ENCODE measurements around the gene GFRA1.

Gene GFRA1

DNA sequence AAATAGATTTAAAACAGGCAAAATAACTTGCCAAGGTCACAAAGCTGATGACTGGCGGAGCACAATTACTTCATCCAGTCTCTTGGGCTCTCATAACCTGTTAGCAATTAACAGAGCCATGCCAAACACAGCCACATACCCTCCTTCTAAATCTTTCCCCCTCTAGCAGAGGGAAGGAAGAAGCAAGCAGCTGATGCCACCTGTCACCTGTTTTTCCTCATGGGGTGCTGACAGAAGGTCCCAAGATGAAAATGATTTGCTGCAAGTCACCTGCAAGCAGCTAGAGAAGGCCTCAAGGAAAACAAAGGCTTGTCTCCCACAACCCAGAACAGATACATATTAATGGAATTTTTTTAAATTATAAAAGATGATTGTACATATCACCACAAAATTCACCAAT is 117.8 kb downstream of the GFRA1 start:
- no peaks in the 10 kb centered on the region for H3K79me2 ChIP-seq (ENCODE audit: insufficient read depth, low read length)
- no peak for TF ChIP-seq EZH2phosphoT487 (conservative IDR thresholded peaks at IDR 0.05; ENCODE audit: low read length)
- TF ChIP-seq, protein P1, sequence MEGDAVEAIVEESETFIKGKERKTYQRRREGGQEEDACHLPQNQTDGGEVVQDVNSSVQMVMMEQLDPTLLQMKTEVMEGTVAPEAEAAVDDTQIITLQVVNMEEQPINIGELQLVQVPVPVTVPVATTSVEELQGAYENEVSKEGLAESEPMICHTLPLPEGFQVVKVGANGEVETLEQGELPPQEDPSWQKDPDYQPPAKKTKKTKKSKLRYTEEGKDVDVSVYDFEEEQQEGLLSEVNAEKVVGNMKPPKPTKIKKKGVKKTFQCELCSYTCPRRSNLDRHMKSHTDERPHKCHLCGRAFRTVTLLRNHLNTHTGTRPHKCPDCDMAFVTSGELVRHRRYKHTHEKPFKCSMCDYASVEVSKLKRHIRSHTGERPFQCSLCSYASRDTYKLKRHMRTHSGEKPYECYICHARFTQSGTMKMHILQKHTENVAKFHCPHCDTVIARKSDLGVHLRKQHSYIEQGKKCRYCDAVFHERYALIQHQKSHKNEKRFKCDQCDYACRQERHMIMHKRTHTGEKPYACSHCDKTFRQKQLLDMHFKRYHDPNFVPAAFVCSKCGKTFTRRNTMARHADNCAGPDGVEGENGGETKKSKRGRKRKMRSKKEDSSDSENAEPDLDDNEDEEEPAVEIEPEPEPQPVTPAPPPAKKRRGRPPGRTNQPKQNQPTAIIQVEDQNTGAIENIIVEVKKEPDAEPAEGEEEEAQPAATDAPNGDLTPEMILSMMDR (IDR thresholded peaks at IDR 0.05; ENCODE audit: insufficient read depth, low read length, poor library complexity, severe bottlenecking), result no peak

DNA sequence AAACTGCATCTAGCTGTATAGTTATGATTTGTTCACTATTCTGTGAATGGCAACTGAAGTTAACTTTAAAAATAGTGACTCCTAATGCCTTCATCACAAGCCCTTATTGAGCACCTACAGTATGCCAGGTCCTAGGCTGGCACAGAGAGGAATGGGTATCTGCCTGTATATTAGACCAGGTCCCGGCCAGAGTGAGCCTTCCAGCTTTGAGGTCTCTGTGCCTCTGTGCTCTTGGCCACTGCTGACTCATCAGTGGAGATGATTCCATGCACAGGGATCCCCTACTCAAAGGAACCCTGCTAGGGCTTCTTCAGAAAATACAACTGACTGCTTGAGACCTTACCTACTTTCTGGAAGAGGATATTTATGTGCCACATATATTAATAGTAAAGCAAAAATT is 118.4 kb downstream of the GFRA1 start:
- H3K36me3 ChIP-seq (ENCODE audit: low read length), result no peaks in the 10 kb centered on the region
- H3K9ac ChIP-seq (ENCODE audit: low read length), result no peak overlapping the region
- H3K4me2 ChIP-seq (ENCODE audit: low read depth, low read length, poor library complexity, severe bottlenecking), result no peak overlapping the region
- no peak overlapping the region for H3K4me3 ChIP-seq (ENCODE audit: insufficient read depth, low read length, poor library complexity, severe bottlenecking)
- no peaks in the 10 kb centered on the region for H4K20me1 ChIP-seq (ENCODE audit: low read depth, low read length)
- no peaks in the 10 kb centered on the region for H3K27me3 ChIP-seq (ENCODE audit: low read length)
- no peaks in the 10 kb centered on the region for H3K9me3 ChIP-seq (ENCODE audit: insufficient read depth, low read length)
- no peak for TF ChIP-seq EZH2phosphoT487 (conservative IDR thresholded peaks at IDR 0.05; ENCODE audit: low read length)
- TF ChIP-seq, protein P1 (IDR thresholded peaks at IDR 0.05; ENCODE audit: insufficient read depth, low read length, poor library complexity, severe bottlenecking), result no peak
- H3K27ac ChIP-seq (ENCODE audit: low read depth, low read length), result no peak overlapping the region
- no peaks in the 10 kb centered on the region for H3K9me2 ChIP-seq (replicated peaks; ENCODE audit: insufficient read depth, low read length)
- no peaks in the 10 kb centered on the region for H3F3A ChIP-seq (ENCODE audit: insufficient read depth)
- no peak overlapping the region for H2AFZ ChIP-seq (ENCODE audit: low read depth, low read length, severe bottlenecking)
- H3K79me2 ChIP-seq (ENCODE audit: insufficient read depth, low read length), result no peaks in the 10 kb centered on the region

More for the DNA sequence above, 117.8 kb downstream of the GFRA1 start:
- H3K9ac ChIP-seq (ENCODE audit: low read length), result no peak overlapping the region
- H3K4me3 ChIP-seq (ENCODE audit: insufficient read depth, low read length, poor library complexity, severe bottlenecking), result no peak overlapping the region
- no peaks in the 10 kb centered on the region for H3F3A ChIP-seq (ENCODE audit: insufficient read depth)
- no peak overlapping the region for H2AFZ ChIP-seq (ENCODE audit: low read depth, low read length, severe bottlenecking)
- H3K27me3 ChIP-seq (ENCODE audit: low read length), result no peaks in the 10 kb centered on the region
- no peaks in the 10 kb centered on the region for H4K20me1 ChIP-seq (ENCODE audit: low read depth, low read length)
- no peaks in the 10 kb centered on the region for H3K9me3 ChIP-seq (ENCODE audit: insufficient read depth, low read length)
- H3K9me2 ChIP-seq (replicated peaks; ENCODE audit: insufficient read depth, low read length), result no peaks in the 10 kb centered on the region
- no peak overlapping the region for H3K27ac ChIP-seq (ENCODE audit: low read depth, low read length)
- H3K4me2 ChIP-seq (ENCODE audit: low read depth, low read length, poor library complexity, severe bottlenecking), result no peak overlapping the region
- H3K36me3 ChIP-seq (ENCODE audit: low read length), result no peaks in the 10 kb centered on the region

DNA sequence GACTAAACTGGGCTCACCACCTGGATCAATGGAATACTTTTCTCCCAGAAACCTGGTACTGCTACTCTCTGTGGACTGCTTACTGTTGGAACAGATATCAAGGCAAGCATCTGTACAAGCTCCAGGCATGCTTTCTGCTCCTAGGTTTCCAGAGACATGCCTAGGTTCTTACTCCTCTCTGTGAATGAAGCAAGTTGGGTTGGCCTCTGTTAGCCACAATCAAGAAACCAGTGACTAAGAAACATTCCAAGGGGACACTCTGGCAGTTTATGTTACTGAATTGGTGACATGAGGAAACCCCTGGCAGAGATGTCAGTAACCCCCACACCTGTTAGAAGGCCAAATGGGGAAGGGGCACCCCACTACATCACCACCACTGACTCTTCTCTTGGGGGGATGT is 121.9 kb downstream of the GFRA1 start:
- Histone ChIP-seq H3K9me3 (ENCODE audit: insufficient read depth, low read length) (no peaks in the 10 kb centered on the region), H4K20me1 (ENCODE audit: low read depth, low read length) (no peaks in the 10 kb centered on the region), H3K79me2 (ENCODE audit: insufficient read depth, low read length) (no peaks in the 10 kb centered on the region), H3K9me2 (replicated peaks; ENCODE audit: insufficient read depth, low read length) (no peaks in the 10 kb centered on the region), H3K27me3 (ENCODE audit: low read length) (no peaks in the 10 kb centered on the region), H3F3A (ENCODE audit: insufficient read depth) (no peaks in the 10 kb centered on the region), H3K4me3 (ENCODE audit: insufficient read depth, low read length, poor library complexity, severe bottlenecking) (no peak overlapping the region), H3K27ac (ENCODE audit: low read depth, low read length) (no peak overlapping the region), H3K36me3 (ENCODE audit: low read length) (no peaks in the 10 kb centered on the region), H3K4me2 (ENCODE audit: low read depth, low read length, poor library complexity, severe bottlenecking) (no peak overlapping the region), H3K9ac (ENCODE audit: low read length) (no peak overlapping the region), H2AFZ (ENCODE audit: low read depth, low read length, severe bottlenecking) (no peak overlapping the region)
- no peak for TF ChIP-seq EZH2phosphoT487 (conservative IDR thresholded peaks at IDR 0.05; ENCODE audit: low read length)
- TF ChIP-seq, protein P1 (IDR thresholded peaks at IDR 0.05; ENCODE audit: insufficient read depth, low read length, poor library complexity, severe bottlenecking), result no peak
